PC-9 (cell line): ENCODE measurements around the gene CDC14A.

Experiments used
- CTCF ChIP-seq: fragments of 200-600 bp; sonication (generic); conservative IDR thresholded peaks from 2 replicates; pipeline ENCODE4 v1.6.1; 2017; ENCODE audit warnings: mixed run types, antibody characterized with exemption, mild to moderate bottlenecking, moderate library complexity
- EZH2 ChIP-seq: fragments of 200-600 bp; sonication (generic); IDR thresholded peaks from 2 replicates; pipeline ENCODE4 v1.8.0; 2017; ENCODE audit warnings: antibody characterized with exemption, low read depth

GRCh38 chr1:100411574-100411973, 59.3 kb downstream of the CDC14A start:
- no peak for TF ChIP-seq CTCF
- no peak for TF ChIP-seq EZH2
